Neural crest cell (in vitro differentiated cells): Measurements from ENCODE around the gene CBFB. TPM values are rescaled to one million over a fixed set of nuclear protein-coding genes. Genes with fewer than 3 reads are reported as not detected.
"Not testable (repeated sequence)": the region's sequence is repeated elsewhere in the genome, so short reads cannot be mapped to it uniquely, and the experiment has no call there.

Experiments
- DNase-seq: peaks from one replicate; pipeline ENCODE4 v3.0.0; 2021; ENCODE audit warnings: low read depth, mixed read lengths, low spot score
- H3K27ac Mint-ChIP-seq: one replicate; pipeline ENCODE4 v1.8.0; 2021; ENCODE audit warnings: mild to moderate bottlenecking, mixed read lengths; ENCODE audit not compliant: unreplicated experiment
- H3K27me3 Mint-ChIP-seq: 2 replicates; pipeline ENCODE4 v1.8.0; 2021; ENCODE audit warnings: low read depth, mild to moderate bottlenecking, mixed read lengths
- H3K36me3 Mint-ChIP-seq: 2 replicates; pipeline ENCODE4 v1.8.0; 2021; ENCODE audit warnings: low read depth, mild to moderate bottlenecking, mixed read lengths
- H3K4me1 Mint-ChIP-seq: 2 replicates; pipeline ENCODE4 v1.8.0; 2021; ENCODE audit warnings: mixed read lengths
- H3K4me3 Mint-ChIP-seq: one replicate; pipeline ENCODE4 v1.8.0; 2021; ENCODE audit warnings: mild to moderate bottlenecking, mixed read lengths
- H3K9me3 Mint-ChIP-seq: 2 replicates; pipeline ENCODE4 v1.8.0; 2021; ENCODE audit warnings: mixed read lengths
- total RNA-seq: library from RNA; stranded (reverse); gene quantifications from 2 replicates; pipeline ENCODE4 v1.2.1, GENCODE V29; 2021
- TF ChIP-seq, protein P1 (sequence below): fragments of 200-600 bp; sonication (generic); conservative IDR thresholded peaks from 2 replicates; pipeline ENCODE4 v1.5.0; 2021; ENCODE audit warnings: antibody characterized with exemption, mild to moderate bottlenecking

Gene CBFB
- total RNA-seq, 1 donor from 2014 or later, result 106 TPM

- TF ChIP-seq, protein P1, sequence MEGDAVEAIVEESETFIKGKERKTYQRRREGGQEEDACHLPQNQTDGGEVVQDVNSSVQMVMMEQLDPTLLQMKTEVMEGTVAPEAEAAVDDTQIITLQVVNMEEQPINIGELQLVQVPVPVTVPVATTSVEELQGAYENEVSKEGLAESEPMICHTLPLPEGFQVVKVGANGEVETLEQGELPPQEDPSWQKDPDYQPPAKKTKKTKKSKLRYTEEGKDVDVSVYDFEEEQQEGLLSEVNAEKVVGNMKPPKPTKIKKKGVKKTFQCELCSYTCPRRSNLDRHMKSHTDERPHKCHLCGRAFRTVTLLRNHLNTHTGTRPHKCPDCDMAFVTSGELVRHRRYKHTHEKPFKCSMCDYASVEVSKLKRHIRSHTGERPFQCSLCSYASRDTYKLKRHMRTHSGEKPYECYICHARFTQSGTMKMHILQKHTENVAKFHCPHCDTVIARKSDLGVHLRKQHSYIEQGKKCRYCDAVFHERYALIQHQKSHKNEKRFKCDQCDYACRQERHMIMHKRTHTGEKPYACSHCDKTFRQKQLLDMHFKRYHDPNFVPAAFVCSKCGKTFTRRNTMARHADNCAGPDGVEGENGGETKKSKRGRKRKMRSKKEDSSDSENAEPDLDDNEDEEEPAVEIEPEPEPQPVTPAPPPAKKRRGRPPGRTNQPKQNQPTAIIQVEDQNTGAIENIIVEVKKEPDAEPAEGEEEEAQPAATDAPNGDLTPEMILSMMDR, result no peak
- H3K36me3 Mint-ChIP-seq, result no peaks in the 10 kb centered on the region
- H3K9me3 Mint-ChIP-seq, result no peaks in the 10 kb centered on the region
- H3K4me3 Mint-ChIP-seq, result no peak overlapping the region
- no peaks in the 10 kb centered on the region for H3K27me3 Mint-ChIP-seq
- no peak overlapping the region for H3K27ac Mint-ChIP-seq
- DNase-seq, result no peak
- peaks cover 6% of the 10 kb centered on the region for H3K4me1 Mint-ChIP-seq
Observed at GRCh38 chr16:67117716-67118115, 88.8 kb downstream of the CBFB start.

DNA sequence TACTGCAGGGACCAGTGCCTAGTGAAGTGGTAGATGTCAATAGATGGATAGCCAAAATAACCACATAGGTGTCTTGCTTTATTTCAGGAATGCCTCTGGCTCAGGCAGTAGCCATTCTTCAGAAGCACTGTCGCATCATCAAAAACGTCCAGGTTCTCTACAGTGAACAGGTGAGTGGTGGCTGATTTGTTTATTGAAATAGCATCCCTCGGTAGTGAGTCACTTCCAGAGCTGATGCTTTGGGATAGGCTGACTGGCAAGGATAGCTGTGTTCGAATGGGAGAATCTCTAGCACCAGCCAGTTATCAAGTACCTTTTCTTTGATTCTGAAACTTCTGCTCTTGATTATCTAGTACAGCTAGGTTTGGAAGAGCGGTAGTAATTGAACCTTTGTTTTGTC, 91.1 kb downstream of the CBFB start:
- H3K4me3 Mint-ChIP-seq, result no peak overlapping the region
- no peak for DNase-seq
- H3K36me3 Mint-ChIP-seq, result peaks cover 2% of the 10 kb centered on the region
- peaks cover 5% of the 10 kb centered on the region for H3K4me1 Mint-ChIP-seq
- H3K27me3 Mint-ChIP-seq, result no peaks in the 10 kb centered on the region
- no peak overlapping the region for H3K27ac Mint-ChIP-seq
- TF ChIP-seq, protein P1, result no peak
- H3K9me3 Mint-ChIP-seq, result no peaks in the 10 kb centered on the region

GRCh38 chr16:67122799-67123198, 93.8 kb downstream of the CBFB start:
- DNase-seq, H3K27ac Mint-ChIP-seq, H3K9me3 Mint-ChIP-seq, H3K36me3 Mint-ChIP-seq, H3K4me1 Mint-ChIP-seq, H3K4me3 Mint-ChIP-seq, H3K27me3 Mint-ChIP-seq: not testable (repeated sequence)

- Mint-ChIP-seq H3K4me1 (no peaks in the 10 kb centered on the region), H3K4me3 (no peak overlapping the region), H3K36me3 (peaks cover 11% of the 10 kb centered on the region), H3K27me3 (no peaks in the 10 kb centered on the region), H3K27ac (no peak overlapping the region), H3K9me3 (no peaks in the 10 kb centered on the region)
- no peak for DNase-seq
- TF ChIP-seq, protein P1, result no peak
Observed at GRCh38 chr16:67128417-67128816, 99.5 kb downstream of the CBFB start.

- Mint-ChIP-seq H3K27me3 (no peaks in the 10 kb centered on the region), H3K4me3 (no peak overlapping the region), H3K9me3 (no peaks in the 10 kb centered on the region), H3K4me1 (no peaks in the 10 kb centered on the region), H3K36me3 (peaks cover 9% of the 10 kb centered on the region), H3K27ac (no peak overlapping the region)
- TF ChIP-seq, protein P1, result no peak
- DNase-seq, result no peak
Observed at GRCh38 chr16:67128887-67129286, 99.9 kb downstream of the CBFB start.

- Mint-ChIP-seq H3K27me3 (no peaks in the 10 kb centered on the region), H3K27ac (no peak overlapping the region), H3K36me3 (peaks cover 9% of the 10 kb centered on the region), H3K4me1 (no peaks in the 10 kb centered on the region), H3K4me3 (no peak overlapping the region), H3K9me3 (no peaks in the 10 kb centered on the region)
- no peak for DNase-seq
- TF ChIP-seq, protein P1, result no peak
Observed at GRCh38 chr16:67129422-67129821, 100.5 kb downstream of the CBFB start.
